Hematopoietic multipotent progenitor cell treated with erythropoietin and hydrocortisone succinate and interleukin-3 and kit ligand, for 6 days (in vitro differentiated cells): ENCODE results near the gene SLC39A7.

Experiments used
- DNase-seq: peaks from one replicate; pipeline ENCODE4 v3.0.0-alpha.2; 2015

SLC39A7 gene

GRCh38 chr6:33243476-33243875 lies 42.8 kb downstream of the SLC39A7 start:
- no peak for DNase-seq

GRCh38 chr6:33247977-33248642 lies 47.4 kb downstream of the SLC39A7 start:
- peak; percentile 96 for DNase-seq

GRCh38 chr6:33248643-33248931 lies 47.9 kb downstream of the SLC39A7 start:
- DNase-seq: no peak

GRCh38 chr6:33248932-33249731 lies 48.5 kb downstream of the SLC39A7 start:
- peak; percentile 100 for DNase-seq

GRCh38 chr6:33249732-33250630 lies 49.3 kb downstream of the SLC39A7 start:
- peak; percentile 16 for DNase-seq

- DNase-seq: no peak
These were observed 50.1 kb downstream of the SLC39A7 start for GRCh38 chr6:33250731-33251130.

GRCh38 chr6:33251395-33252012 lies 50.8 kb downstream of the SLC39A7 start:
- no peak for DNase-seq

GRCh38 chr6:33252759-33253158 lies 52.1 kb downstream of the SLC39A7 start:
- no peak for DNase-seq
